Measurements from ENCODE around the gene MED9. TPM values are rescaled to one million over a fixed set of nuclear protein-coding genes. Genes with fewer than 3 reads are reported as not detected.

The MED9 gene
- total and polyA plus RNA-seq, 10 of the 15 experiments (the other 5 are each of a cell fraction or from before 2014, with no cell fraction given) = 1.5 to 22.4 (median 14.8) TPM

DNA sequence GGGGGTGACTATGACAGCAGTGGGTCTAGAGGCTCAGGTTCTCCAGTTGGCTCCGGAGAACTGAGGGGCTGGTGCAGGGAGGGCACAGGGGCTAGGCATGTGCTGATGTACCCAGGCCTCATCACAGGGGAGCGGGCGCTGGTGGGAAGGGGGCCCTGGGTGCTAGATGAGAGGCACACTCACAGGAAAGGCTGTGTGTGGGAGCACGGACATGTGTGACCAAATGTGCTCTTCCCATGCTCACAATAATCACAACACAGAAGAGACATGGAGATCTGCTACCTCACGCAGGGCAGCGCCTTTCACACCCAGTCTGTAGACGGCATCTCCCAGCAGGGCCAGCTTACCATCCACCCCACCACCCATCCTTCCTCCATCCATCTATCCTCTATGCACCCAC, 36.8 kb downstream of the MED9 start (continued):
- TF ChIP-seq E4F1 (IDR thresholded peaks at IDR 0.05; ENCODE audit: borderline replicate concordance, partially characterized antibody) (no peak), RAD51 (IDR thresholded peaks at IDR 0.05) (no peak)

DNA sequence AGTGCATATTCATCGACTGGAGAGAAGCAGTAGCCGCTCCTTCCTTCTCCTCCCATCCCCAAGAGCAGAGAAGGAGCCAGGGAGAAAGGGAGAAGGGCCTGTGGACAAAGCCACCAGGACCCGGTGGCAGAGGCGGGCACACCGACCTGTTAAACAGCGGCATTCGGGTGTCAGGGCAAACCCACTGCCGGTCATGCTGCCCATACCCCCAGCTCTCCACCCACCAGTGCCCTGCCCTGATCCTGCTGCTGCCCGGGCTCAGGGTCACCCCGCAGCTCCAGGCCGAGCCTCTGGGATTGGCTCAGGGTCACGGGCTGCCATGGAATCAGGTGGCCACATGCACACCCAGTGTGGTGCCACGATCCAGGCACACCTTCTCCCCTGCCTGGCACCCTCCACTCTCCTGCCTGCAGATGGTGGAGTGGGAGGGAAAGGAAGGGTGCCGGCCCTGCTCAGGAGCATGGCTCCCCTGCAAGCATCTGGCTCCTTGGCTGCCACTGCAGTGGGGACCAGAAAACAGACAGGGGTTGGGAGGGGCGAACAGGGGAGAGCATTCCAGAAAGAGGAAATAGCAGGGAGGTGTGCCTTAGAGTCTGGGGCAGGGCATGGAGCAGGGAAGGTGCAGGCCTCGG, 37.7 kb downstream of the MED9 start:
- Histone ChIP-seq H3K36me3 (ENCODE audit: control insufficient read depth in 2 of 2, insufficient read depth in 2 of 2, low read length in 1 of 2) (no peaks in the 10 kb centered on the region), H3K9me3 (replicated peaks; ENCODE audit: control insufficient read depth, insufficient read depth, low read length) (no peaks in the 10 kb centered on the region), H3K9ac (ENCODE audit: control insufficient read depth, insufficient read depth, low read length) (no peak overlapping the region), H2AFZ (ENCODE audit: control insufficient read depth, low read depth, low read length) (no peak overlapping the region), H3K4me1 (ENCODE audit: control insufficient read depth, insufficient read depth, low read length) (no peaks in the 10 kb centered on the region), H3K27me3 (replicated peaks in 1 of 2; ENCODE audit: control insufficient read depth in 2 of 2, insufficient read depth in 2 of 2, low read length in 1 of 2) (no peaks in the 10 kb centered on the region), H3K4me2 (ENCODE audit: control insufficient read depth, insufficient read depth) (no peak overlapping the region), H3K4me3 (no peak overlapping the region), H3K79me2 (ENCODE audit: control insufficient read depth, insufficient read depth, low read length) (no peaks in the 10 kb centered on the region), H4K20me1 (ENCODE audit: control insufficient read depth, insufficient read depth) (no peaks in the 10 kb centered on the region), H3K27ac (ENCODE audit: control insufficient read depth, insufficient read depth) (no peak overlapping the region)
- POLR2A ChIA-PET = no interaction called here
- no peak for DNase-seq (ENCODE audit: low read depth, low spot score)
- SMC1A ChIA-PET (ENCODE audit: uncharacterized antibody, unreplicated experiment) = interaction anchor here (0.9 kb wide), 1 partner anchor 18 kb away, joined by 3 read pairs; no protein-coding TSS in a partner anchor
- in situ Hi-C loops (cut with MboI) (no loop called here), intact Hi-C loops (cut with micrococcal nuclease; ENCODE audit: unreplicated experiment) (no loop called here)
- CTCF ChIA-PET = interaction anchor here (1.2 kb wide), 1 partner anchor 18 kb away, joined by 4 read pairs; no protein-coding TSS in a partner anchor
- TF ChIP-seq CEBPB (IDR thresholded peaks at IDR 0.05; ENCODE audit: borderline replicate concordance in 1 of 2, low read depth in 2 of 2, low read length in 2 of 2) (no peak), ZNF207 (IDR thresholded peaks at IDR 0.05; ENCODE audit: borderline replicate concordance) (no peak), MYB (IDR thresholded peaks at IDR 0.05; ENCODE audit: borderline replicate concordance, low read depth, low read length) (no peak), JUND (IDR thresholded peaks at IDR 0.05; ENCODE audit: low read depth, low read length) (no peak), TAF1 (IDR thresholded peaks at IDR 0.05; ENCODE audit: borderline replicate concordance, low read depth, low read length) (no peak), NR2F1 (conservative IDR thresholded peaks at IDR 0.05) (no peak), ZBTB11 (CRISPR knock-in tag; IDR thresholded peaks at IDR 0.05) (no peak)
- TF ChIP-seq, protein P1, sequence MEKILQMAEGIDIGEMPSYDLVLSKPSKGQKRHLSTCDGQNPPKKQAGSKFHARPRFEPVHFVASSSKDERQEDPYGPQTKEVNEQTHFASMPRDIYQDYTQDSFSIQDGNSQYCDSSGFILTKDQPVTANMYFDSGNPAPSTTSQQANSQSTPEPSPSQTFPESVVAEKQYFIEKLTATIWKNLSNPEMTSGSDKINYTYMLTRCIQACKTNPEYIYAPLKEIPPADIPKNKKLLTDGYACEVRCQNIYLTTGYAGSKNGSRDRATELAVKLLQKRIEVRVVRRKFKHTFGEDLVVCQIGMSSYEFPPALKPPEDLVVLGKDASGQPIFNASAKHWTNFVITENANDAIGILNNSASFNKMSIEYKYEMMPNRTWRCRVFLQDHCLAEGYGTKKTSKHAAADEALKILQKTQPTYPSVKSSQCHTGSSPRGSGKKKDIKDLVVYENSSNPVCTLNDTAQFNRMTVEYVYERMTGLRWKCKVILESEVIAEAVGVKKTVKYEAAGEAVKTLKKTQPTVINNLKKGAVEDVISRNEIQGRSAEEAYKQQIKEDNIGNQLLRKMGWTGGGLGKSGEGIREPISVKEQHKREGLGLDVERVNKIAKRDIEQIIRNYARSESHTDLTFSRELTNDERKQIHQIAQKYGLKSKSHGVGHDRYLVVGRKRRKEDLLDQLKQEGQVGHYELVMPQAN (conservative IDR thresholded peaks at IDR 0.05) = no peak
- no peak for FAIRE-seq
- no TSS peak for BruUV-seq (replicated peaks)
- WGBS (ENCODE audit: insufficient coverage, insufficient replicate concordance, low lambda C conversion rate, missing lambda C conversion rate) = 43% methylated on average over 13 of the region's 16 CpGs
- RAD21 ChIA-PET (ENCODE audit: unreplicated experiment) = no interaction called here
- no peak for ATAC-seq
